Activated CD4-positive, alpha-beta T cell treated with anti-CD3 and anti-CD28 coated beads for 24 hours (primary cell): ENCODE results near the gene NPAT.
"Not testable (repeated sequence)": the region's sequence is repeated elsewhere in the genome, so short reads cannot be mapped to it uniquely, and the experiment has no call there.

Source experiments
- DNase-seq, 2 donors: peaks; one replicate each; pipeline ENCODE4 v3.0.0-alpha.2; 2020; ENCODE audit warnings: low read depth in 2 of 2

NPAT gene

GRCh38 chr11:108154591-108154990 lies 67.8 kb downstream of the NPAT start:
- no peak for DNase-seq

GRCh38 chr11:108148556-108148955 lies 73.9 kb downstream of the NPAT start:
- no peak for DNase-seq

- DNase-seq, result no peak
These were observed 75.3 kb downstream of the NPAT start for GRCh38 chr11:108147150-108147549.

- no peak for DNase-seq
These were observed 77.8 kb downstream of the NPAT start for GRCh38 chr11:108144615-108145014.

GRCh38 chr11:108142304-108142703 lies 80.1 kb downstream of the NPAT start:
- no peak for DNase-seq

- no peak for DNase-seq
These were observed 85.2 kb downstream of the NPAT start for GRCh38 chr11:108137212-108137611.

GRCh38 chr11:108135845-108136544 lies 86.4 kb downstream of the NPAT start:
- no peak for DNase-seq

- not testable (repeated sequence) for DNase-seq
These were observed 89.4 kb downstream of the NPAT start for GRCh38 chr11:108132993-108133538.

GRCh38 chr11:108131993-108132392 lies 90.4 kb downstream of the NPAT start:
- DNase-seq, result no peak

- DNase-seq, result no peak
These were observed 93.7 kb downstream of the NPAT start for GRCh38 chr11:108128772-108129171.

- DNase-seq, result no peak
These were observed 97.3 kb downstream of the NPAT start for GRCh38 chr11:108125096-108125495.

GRCh38 chr11:108122166-108122628 lies 100.2 kb downstream of the NPAT start:
- no peak for DNase-seq

- peak; percentile 93 to 97 for DNase-seq
These were observed 100.9 kb downstream of the NPAT start, which contains the start of gene ACAT1 for GRCh38 chr11:108121274-108122155. ACAT1 (plus strand) TSS chr11:108121567; CDS start chr11:108121607, 40 bp downstream.

- not testable (repeated sequence) for DNase-seq
These were observed 101.5 kb downstream of the NPAT start for GRCh38 chr11:108120936-108121273.

- DNase-seq, result no peak
These were observed 104.6 kb downstream of the NPAT start for GRCh38 chr11:108117746-108118371.

GRCh38 chr11:108115500-108116140 lies 106.8 kb downstream of the NPAT start:
- no peak for DNase-seq

GRCh38 chr11:108112057-108112456 lies 110.4 kb downstream of the NPAT start:
- DNase-seq, result no peak

- no peak for DNase-seq
These were observed 111.3 kb downstream of the NPAT start for GRCh38 chr11:108111126-108111525.
